ENCODE data around the gene SEC14L1.

Gene SEC14L1

GRCh38 chr17:77223642-77224420 is 83.1 kb downstream of the SEC14L1 start:
- TF ChIP-seq CTCF (IDR thresholded peaks at IDR 0.05): no peak

GRCh38 chr17:77225265-77225664 is 84.5 kb downstream of the SEC14L1 start:
- TF ChIP-seq CTCF (IDR thresholded peaks at IDR 0.05): no peak

GRCh38 chr17:77227461-77228240 is 86.9 kb downstream of the SEC14L1 start:
- TF ChIP-seq CTCF (IDR thresholded peaks at IDR 0.05): no peak

- TF ChIP-seq CTCF (IDR thresholded peaks at IDR 0.05): no peak
Observed at GRCh38 chr17:77228241-77228752, 87.5 kb downstream of the SEC14L1 start.

GRCh38 chr17:77228816-77229215 is 88.0 kb downstream of the SEC14L1 start:
- no peak for TF ChIP-seq CTCF (IDR thresholded peaks at IDR 0.05)

GRCh38 chr17:77229786-77230435 is 89.1 kb downstream of the SEC14L1 start:
- TF ChIP-seq CTCF (IDR thresholded peaks at IDR 0.05): no peak

GRCh38 chr17:77230436-77230830 is 89.7 kb downstream of the SEC14L1 start:
- TF ChIP-seq CTCF (IDR thresholded peaks at IDR 0.05): no peak
